H1 (cell line): ENCODE results near the gene ATP1A1. TPM values are rescaled to one million over a fixed set of nuclear protein-coding genes. Genes with fewer than 3 reads are reported as not detected.

Source experiments
- CTCF ChIA-PET: fragments of 300-600 bp; sonication (Branson Sonifier 250); formaldehyde crosslinking; loops from one replicate; lab custom pipeline; 2021; ENCODE audit not compliant: partially characterized antibody; lab: Charles Lee
- POLR2A ChIA-PET: fragments of 300-600 bp; sonication (Branson Sonifier 250); formaldehyde crosslinking; loops from one replicate; lab custom pipeline; 2021; ENCODE audit warnings: inconsistent platforms; ENCODE audit not compliant: partially characterized antibody; lab: Charles Lee
- DNase-seq, 2 experiments: peaks; one replicate each; pipeline versions ENCODE4 v3.0.0 to v3.0.0-alpha.2; 2010 to 2022; ENCODE audit warnings: low spot score in 2 of 2, low read depth in 1 of 2, mixed read lengths in 1 of 2
- FAIRE-seq: peaks from 2 replicates; lab custom pipeline; 2011; peaks lifted over from hg19 to GRCh38; lab: Jason Lieb, UNC
- H2AFZ ChIP-seq: 2 replicates; pipeline ENCODE4 v1.8.1; 2012; ENCODE audit warnings: low read length, inconsistent platforms
- H2AK5ac ChIP-seq: 2 replicates; pipeline ENCODE4 v1.6.1; 2013; ENCODE audit warnings: low read depth, low read length
- H2BK120ac ChIP-seq: replicated peaks from 2 replicates; pipeline ENCODE3; 2013; ENCODE audit warnings: low read depth, low read length, inconsistent platforms
- H2BK12ac ChIP-seq: 2 replicates; pipeline ENCODE4 v1.6.1; 2013; ENCODE audit warnings: low read depth, low read length
- H2BK15ac ChIP-seq: 2 replicates; pipeline ENCODE4 v1.6.1; 2013; ENCODE audit warnings: low read length
- H2BK20ac ChIP-seq: 2 replicates; pipeline ENCODE4 v1.6.1; 2013; ENCODE audit warnings: low read length
- H2BK5ac ChIP-seq: 2 replicates; pipeline ENCODE4 v1.6.1; 2013; ENCODE audit warnings: low read depth, low read length
- H3K14ac ChIP-seq: 2 replicates; pipeline ENCODE4 v1.6.1; 2013; ENCODE audit warnings: inconsistent platforms; ENCODE audit not compliant: insufficient read length
- H3K18ac ChIP-seq: 2 replicates; pipeline ENCODE4 v1.6.1; 2013; ENCODE audit warnings: low read length; ENCODE audit errors: extremely low read depth
- H3K23ac ChIP-seq: 2 replicates; pipeline ENCODE4 v1.6.1; 2013; ENCODE audit warnings: inconsistent platforms; ENCODE audit not compliant: insufficient read length
- H3K23me2 ChIP-seq: 2 replicates; pipeline ENCODE4 v1.6.1; 2013; ENCODE audit warnings: low read depth, low read length
- H3K27ac ChIP-seq: 2 replicates; pipeline ENCODE4 v1.6.1; 2011; ENCODE audit warnings: low read depth, low read length, inconsistent platforms
- H3K27me3 ChIP-seq, 4 experiments: replicated peaks in 1 of 4; 1 replicate in 1 of 4; 2 replicates in 3 of 4; pipeline versions ENCODE4 v1.6.1 to v1.8.1; 2011 to 2013; ENCODE audit warnings: low read length in 3 of 4, mild to moderate bottlenecking in 3 of 4, inconsistent platforms in 2 of 4, mixed read lengths in 2 of 4, moderate library complexity in 1 of 4; ENCODE audit not compliant: control insufficient read depth in 3 of 4, insufficient read depth in 3 of 4; ENCODE audit errors: extremely low read depth in 1 of 4
- H3K36me3 ChIP-seq, 4 experiments: 2 replicates each; pipeline versions ENCODE4 v1.6.1 to v1.8.1; 2011 to 2013; ENCODE audit warnings: mild to moderate bottlenecking in 4 of 4, low read length in 3 of 4, moderate library complexity in 2 of 4, control low read depth in 1 of 4, inconsistent platforms in 1 of 4; ENCODE audit not compliant: insufficient read depth in 4 of 4, control insufficient read depth in 2 of 4
- H3K4ac ChIP-seq: replicated peaks from 2 replicates; pipeline ENCODE3; 2013; ENCODE audit warnings: low read length, low read depth, mixed read lengths, inconsistent platforms; ENCODE audit not compliant: insufficient read length
- H3K4me1 ChIP-seq, 4 experiments: replicated peaks in 1 of 4; 1 replicate in 1 of 4; 2 replicates in 3 of 4; pipeline versions ENCODE4 v1.6.1 to v1.8.1; 2011 to 2013; ENCODE audit warnings: low read length in 3 of 4, inconsistent platforms in 2 of 4, mixed read lengths in 1 of 4; ENCODE audit not compliant: insufficient read depth in 4 of 4, control insufficient read depth in 3 of 4
- H3K4me2 ChIP-seq, 2 experiments: 2 replicates each; pipeline versions ENCODE4 v1.6.1 to v1.8.1; 2011 to 2013; ENCODE audit warnings: low read depth in 2 of 2, low read length in 2 of 2, control low read depth in 1 of 2, inconsistent platforms in 1 of 2, mild to moderate bottlenecking in 1 of 2; ENCODE audit not compliant: insufficient read depth in 1 of 2
- H3K4me3 ChIP-seq, 4 experiments: fragments of 200-600, 300-600 bp in 1 of 4; sonication (generic), shearing (Covaris generic), sonication (Bioruptor Twin) in 1 of 4; 2 replicates each; pipeline versions ENCODE4 v1.5.1 to v1.8.1; 2011 to 2016; ENCODE audit warnings: low read length in 4 of 4, low read depth in 3 of 4, control low read depth in 2 of 4, inconsistent platforms in 2 of 4, mild to moderate bottlenecking in 2 of 4, mixed read lengths in 1 of 4, moderate library complexity in 1 of 4; ENCODE audit not compliant: insufficient read depth in 2 of 4; ENCODE audit errors: extremely low read depth in 1 of 4
- H3K56ac ChIP-seq: replicated peaks from 2 replicates; pipeline ENCODE3; 2013; ENCODE audit warnings: low read depth, mild to moderate bottlenecking, mixed read lengths, low read length, inconsistent platforms; ENCODE audit not compliant: insufficient read length
- H3K79me1 ChIP-seq: 2 replicates; pipeline ENCODE4 v1.6.1; 2013; ENCODE audit warnings: low read depth, low read length, control low read depth
- H3K79me2 ChIP-seq, 2 experiments: 2 replicates each; pipeline versions ENCODE4 v1.6.1 to v1.8.1; 2012 to 2013; ENCODE audit warnings: low read length in 2 of 2, mild to moderate bottlenecking in 2 of 2, inconsistent platforms in 1 of 2; ENCODE audit not compliant: insufficient read depth in 2 of 2, control insufficient read depth in 1 of 2
- H3K9ac ChIP-seq, 4 experiments: replicated peaks in 1 of 4; 1 replicate in 1 of 4; 2 replicates in 3 of 4; pipeline versions ENCODE4 v1.6.1 to v1.8.1; 2011 to 2013; ENCODE audit warnings: low read depth in 3 of 4, low read length in 3 of 4, control low read depth in 2 of 4, mild to moderate bottlenecking in 2 of 4, moderate library complexity in 2 of 4, inconsistent platforms in 1 of 4; ENCODE audit errors: extremely low read depth in 1 of 4
- H3K9me3 ChIP-seq, 2 experiments: 2 replicates each; pipeline versions ENCODE4 v1.6.1 to v1.8.1; 2012 to 2013; ENCODE audit warnings: mild to moderate bottlenecking in 2 of 2, moderate library complexity in 2 of 2, control low read depth in 1 of 2, inconsistent platforms in 1 of 2, low read depth in 1 of 2, low read length in 1 of 2, mixed read lengths in 1 of 2; ENCODE audit not compliant: insufficient read depth in 2 of 2
- H4K20me1 ChIP-seq, 2 experiments: replicated peaks in 1 of 2; 2 replicates each; pipeline versions ENCODE3 to v1.8.1; 2011 to 2013; ENCODE audit warnings: inconsistent platforms in 2 of 2, low read length in 2 of 2, mild to moderate bottlenecking in 1 of 2; ENCODE audit not compliant: insufficient read depth in 2 of 2, control insufficient read depth in 1 of 2
- H4K5ac ChIP-seq: 2 replicates; pipeline ENCODE4 v1.6.1; 2013; ENCODE audit warnings: low read length, low read depth, mixed read lengths, inconsistent platforms; ENCODE audit not compliant: insufficient read length
- H4K8ac ChIP-seq: 2 replicates; pipeline ENCODE4 v1.8.0; 2013; ENCODE audit warnings: mild to moderate bottlenecking, moderate library complexity, low read length, inconsistent platforms; ENCODE audit not compliant: insufficient read depth; ENCODE audit errors: extremely low read depth
- H4K91ac ChIP-seq: replicated peaks from 2 replicates; pipeline ENCODE3; 2013; ENCODE audit warnings: low read length, mixed read lengths, inconsistent platforms; ENCODE audit not compliant: insufficient read length
- ATF3 ChIP-seq: IDR thresholded peaks from 2 replicates; pipeline ENCODE4 v1.6.1; 2011; ENCODE audit warnings: low read depth, mild to moderate bottlenecking, low read length; ENCODE audit not compliant: insufficient read depth
- BACH1 ChIP-seq: IDR thresholded peaks from 2 replicates; pipeline ENCODE4 v1.6.1; 2012; ENCODE audit warnings: low read length, improper control_type of control experiment
- CTCF ChIP-seq, 3 experiments: IDR thresholded peaks; 1 replicate in 2 of 3; 2 replicates in 1 of 3; pipeline versions ENCODE4 v1.5.1 to v1.6.1; 2011; ENCODE audit warnings: low read length in 3 of 3, mild to moderate bottlenecking in 3 of 3, inconsistent platforms in 2 of 3, low read depth in 1 of 3, moderate library complexity in 1 of 3; ENCODE audit not compliant: insufficient read depth in 1 of 3; ENCODE audit errors: control extremely low read depth in 1 of 3
- E2F6 ChIP-seq: IDR thresholded peaks from 2 replicates; pipeline ENCODE4 v1.6.1; 2012; ENCODE audit warnings: inconsistent platforms
- KDM4A ChIP-seq: IDR thresholded peaks from one replicate; pipeline ENCODE4 v1.7.1; 2012; ENCODE audit warnings: low read depth, mild to moderate bottlenecking, moderate library complexity, low read length, inconsistent platforms; ENCODE audit not compliant: severe bottlenecking
- POU5F1 ChIP-seq: IDR thresholded peaks from 2 replicates; pipeline ENCODE4 v1.6.1; 2011; ENCODE audit warnings: low read depth, mild to moderate bottlenecking, low read length, moderate library complexity
- TEAD4 ChIP-seq: IDR thresholded peaks from 2 replicates; pipeline ENCODE4 v1.6.1; 2012; ENCODE audit warnings: low read depth, low read length, inconsistent platforms, mixed read lengths
- YY1 ChIP-seq: IDR thresholded peaks from 2 replicates; pipeline ENCODE4 v1.6.1; 2011; ENCODE audit warnings: low read depth, mild to moderate bottlenecking, low read length
- WGBS, 2 experiments: shearing (Covaris generic) in 1 of 2; methylation state at CpG; one replicate each; pipeline versions ENCODE4 v1.1.6 to v1.1.7; 2013 to 2015; ENCODE audit warnings: low lambda C conversion rate in 2 of 2, mixed read lengths in 2 of 2, inconsistent platforms in 1 of 2, low coverage in 1 of 2, missing lambda C conversion rate in 1 of 2; ENCODE audit not compliant: insufficient replicate concordance in 2 of 2, insufficient coverage in 1 of 2, insufficient read length in 1 of 2; ENCODE audit errors: extremely low coverage in 1 of 2, missing lambda C conversion rate in 1 of 2; 5-methylcytosine and 5-hydroxymethylcytosine counted together
- polyA plus RNA-seq, 7 experiments: library from polyadenylated mRNA; depleted of rRNA in 3 of 7; stranded (reverse) in 5 of 7; unstranded in 2 of 7; fragments of >200 nt in 5 of 7; fragments of 200-250 nt in 2 of 7; gene quantifications; 1 replicate in 5 of 7; 2 replicates in 1 of 7; 4 replicates in 1 of 7; pipeline versions ENCODE4 v1.2.1 to v1.2.3, GENCODE V29; 2011 to 2013; ENCODE audit warnings: missing spikeins in 2 of 7, mixed read lengths in 2 of 7
- total RNA-seq: library from RNA; stranded (reverse); fragmentation: NEBNext Ultra II Directional; extraction: Animal tissue kit (Norgen Biotek cat#: 25700); gene quantifications from 2 replicates; pipeline ENCODE4 v1.2.1, GENCODE V29; 2021

ATP1A1 gene
- total and polyA plus RNA-seq, 2 of the 8 experiments (the other 6 are each of a cell fraction or from before 2014, with no cell fraction given) = 222 to 325 TPM

GRCh38 chr1:116350097-116350645, 22.9 kb upstream of the ATP1A1 start:
- Histone ChIP-seq H3K79me2 (no peaks in the 10 kb centered on the region), H3K36me3 (no peaks in the 10 kb centered on the region), H3K4ac (no peak overlapping the region), H3K14ac (no peak overlapping the region), H3K27me3 (no peaks in the 10 kb centered on the region), H2BK12ac (no peak overlapping the region), H3K18ac (no peak overlapping the region), H4K91ac (no peak overlapping the region), H2AFZ (0 out of 2 replicates have a peak overlapping the region, but pooled peaks have one; percentile 35), H3K9ac (no peak overlapping the region), H4K20me1 (no peaks in the 10 kb centered on the region), H3K4me2 (no peak overlapping the region), H3K4me1 (peaks cover 0 to 15% (median 9%) of the 10 kb centered on the region in 4 experiments; a peak in 6 of 7 replicates), H2BK5ac (no peak overlapping the region), H2BK120ac (no peak overlapping the region), H2BK15ac (no peak overlapping the region), H3K9me3 (no peaks in the 10 kb centered on the region), H3K23me2 (no peaks in the 10 kb centered on the region), H3K56ac (no peak overlapping the region), H2AK5ac (no peak overlapping the region), H3K23ac (no peak overlapping the region), H3K4me3 (no peak overlapping the region), H4K8ac (no peak overlapping the region), H3K27ac (no peak overlapping the region), H2BK20ac (no peak overlapping the region), H3K79me1 (no peaks in the 10 kb centered on the region), H4K5ac (no peak overlapping the region)
- 80% methylated on average over 2 of the region's 2 CpGs; no CpG with 5 or more reads in 1 of the 2 experiments for WGBS, 2 experiments
- FAIRE-seq (no peak), DNase-seq (no peak)
- ChIA-PET CTCF (no interaction called here), POLR2A (no interaction called here)
- TF ChIP-seq BACH1 = no peak
- no peak for TF ChIP-seq E2F6
- TF ChIP-seq ATF3 = no peak
- TF ChIP-seq CTCF (IDR thresholded peaks at IDR 0.05; ENCODE audit: control extremely low read depth in 1 of 3, insufficient read depth in 1 of 3, low read depth in 1 of 3, low read length in 3 of 3) = no peak
- TF ChIP-seq KDM4A = no peak
- no peak for TF ChIP-seq POU5F1
- TF ChIP-seq TEAD4 = no peak
- no peak for TF ChIP-seq YY1
